ENCODE data around the gene EIPR1. TPM values are rescaled to one million over a fixed set of nuclear protein-coding genes. Genes with fewer than 3 reads are reported as not detected.

Gene EIPR1
- total and polyA plus RNA-seq, 2 experiments from 2014 or later: 17.4 to 46.3 TPM

DNA sequence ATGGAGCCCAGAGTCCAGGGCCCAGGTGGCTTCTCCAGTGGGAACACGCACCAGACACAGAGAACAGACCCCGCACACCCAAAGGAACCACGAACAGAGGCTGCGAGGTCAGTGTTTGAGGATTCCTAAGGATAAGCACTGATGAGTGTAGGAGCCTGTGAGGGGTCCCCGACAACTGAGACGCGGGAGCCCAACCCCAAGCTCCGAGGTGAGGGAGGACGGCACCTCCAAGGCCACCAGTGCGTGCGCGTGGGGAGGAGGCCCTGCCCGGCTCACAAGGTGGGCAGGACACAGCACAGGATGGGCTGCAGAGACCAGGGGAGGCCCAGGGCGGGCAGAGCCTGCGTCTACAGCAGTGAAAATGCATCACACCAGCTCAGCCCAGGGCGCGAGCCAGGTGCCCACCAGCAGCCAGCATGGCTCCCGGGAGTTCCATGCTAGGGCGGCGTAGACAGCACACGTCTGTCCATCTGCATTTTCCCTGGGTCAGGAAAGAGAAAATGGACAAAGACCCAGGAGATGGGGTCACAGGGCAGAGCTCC is 189.1 kb downstream of the EIPR1 start:
- Histone ChIP-seq H3K27ac (ENCODE audit: low read depth) (no peak overlapping the region), H4K20me1 (replicated peaks; ENCODE audit: insufficient read depth) (no peaks in the 10 kb centered on the region; the same call in 1 of the 2 replicates), H3K36me3 (ENCODE audit: insufficient read depth) (no peaks in the 10 kb centered on the region), H3K4me3 (no peak overlapping the region), H3F3A (replicated peaks; ENCODE audit: low read depth) (no peaks in the 10 kb centered on the region), H3K4me2 (no peak overlapping the region), H3K9me2 (ENCODE audit: insufficient read depth) (no peaks in the 10 kb centered on the region), H3K79me2 (replicated peaks; ENCODE audit: insufficient read depth) (no peaks in the 10 kb centered on the region), H3K27me3 (ENCODE audit: insufficient read depth) (no peaks in the 10 kb centered on the region), H2AFZ (no peak overlapping the region), H3K4me1 (ENCODE audit: insufficient read depth) (no peaks in the 10 kb centered on the region)
- Mint-ChIP-seq H3K27me3 (ENCODE audit: insufficient read depth, low read depth, poor library complexity) (peaks cover 8% of the 10 kb centered on the region), H3K9me3 (no peaks in the 10 kb centered on the region), H3K36me3 (ENCODE audit: low read depth) (peaks cover 12% of the 10 kb centered on the region; the same call in 2 of the 3 replicates), H3K27ac (no peak overlapping the region), H3K4me3 (no peak overlapping the region), H3K4me1 (no peaks in the 10 kb centered on the region)
- TF ChIP-seq EZH2 (IDR thresholded peaks at IDR 0.05; ENCODE audit: low read depth, unreplicated experiment) (no peak), NANOG (IDR thresholded peaks at IDR 0.05; ENCODE audit: borderline replicate concordance) (no peak), STAT1 (IDR thresholded peaks at IDR 0.05; ENCODE audit: unreplicated experiment) (no peak), ZNF114 (CRISPR knock-in tag; IDR thresholded peaks at IDR 0.05) (no peak)
- TF ChIP-seq, protein P1, sequence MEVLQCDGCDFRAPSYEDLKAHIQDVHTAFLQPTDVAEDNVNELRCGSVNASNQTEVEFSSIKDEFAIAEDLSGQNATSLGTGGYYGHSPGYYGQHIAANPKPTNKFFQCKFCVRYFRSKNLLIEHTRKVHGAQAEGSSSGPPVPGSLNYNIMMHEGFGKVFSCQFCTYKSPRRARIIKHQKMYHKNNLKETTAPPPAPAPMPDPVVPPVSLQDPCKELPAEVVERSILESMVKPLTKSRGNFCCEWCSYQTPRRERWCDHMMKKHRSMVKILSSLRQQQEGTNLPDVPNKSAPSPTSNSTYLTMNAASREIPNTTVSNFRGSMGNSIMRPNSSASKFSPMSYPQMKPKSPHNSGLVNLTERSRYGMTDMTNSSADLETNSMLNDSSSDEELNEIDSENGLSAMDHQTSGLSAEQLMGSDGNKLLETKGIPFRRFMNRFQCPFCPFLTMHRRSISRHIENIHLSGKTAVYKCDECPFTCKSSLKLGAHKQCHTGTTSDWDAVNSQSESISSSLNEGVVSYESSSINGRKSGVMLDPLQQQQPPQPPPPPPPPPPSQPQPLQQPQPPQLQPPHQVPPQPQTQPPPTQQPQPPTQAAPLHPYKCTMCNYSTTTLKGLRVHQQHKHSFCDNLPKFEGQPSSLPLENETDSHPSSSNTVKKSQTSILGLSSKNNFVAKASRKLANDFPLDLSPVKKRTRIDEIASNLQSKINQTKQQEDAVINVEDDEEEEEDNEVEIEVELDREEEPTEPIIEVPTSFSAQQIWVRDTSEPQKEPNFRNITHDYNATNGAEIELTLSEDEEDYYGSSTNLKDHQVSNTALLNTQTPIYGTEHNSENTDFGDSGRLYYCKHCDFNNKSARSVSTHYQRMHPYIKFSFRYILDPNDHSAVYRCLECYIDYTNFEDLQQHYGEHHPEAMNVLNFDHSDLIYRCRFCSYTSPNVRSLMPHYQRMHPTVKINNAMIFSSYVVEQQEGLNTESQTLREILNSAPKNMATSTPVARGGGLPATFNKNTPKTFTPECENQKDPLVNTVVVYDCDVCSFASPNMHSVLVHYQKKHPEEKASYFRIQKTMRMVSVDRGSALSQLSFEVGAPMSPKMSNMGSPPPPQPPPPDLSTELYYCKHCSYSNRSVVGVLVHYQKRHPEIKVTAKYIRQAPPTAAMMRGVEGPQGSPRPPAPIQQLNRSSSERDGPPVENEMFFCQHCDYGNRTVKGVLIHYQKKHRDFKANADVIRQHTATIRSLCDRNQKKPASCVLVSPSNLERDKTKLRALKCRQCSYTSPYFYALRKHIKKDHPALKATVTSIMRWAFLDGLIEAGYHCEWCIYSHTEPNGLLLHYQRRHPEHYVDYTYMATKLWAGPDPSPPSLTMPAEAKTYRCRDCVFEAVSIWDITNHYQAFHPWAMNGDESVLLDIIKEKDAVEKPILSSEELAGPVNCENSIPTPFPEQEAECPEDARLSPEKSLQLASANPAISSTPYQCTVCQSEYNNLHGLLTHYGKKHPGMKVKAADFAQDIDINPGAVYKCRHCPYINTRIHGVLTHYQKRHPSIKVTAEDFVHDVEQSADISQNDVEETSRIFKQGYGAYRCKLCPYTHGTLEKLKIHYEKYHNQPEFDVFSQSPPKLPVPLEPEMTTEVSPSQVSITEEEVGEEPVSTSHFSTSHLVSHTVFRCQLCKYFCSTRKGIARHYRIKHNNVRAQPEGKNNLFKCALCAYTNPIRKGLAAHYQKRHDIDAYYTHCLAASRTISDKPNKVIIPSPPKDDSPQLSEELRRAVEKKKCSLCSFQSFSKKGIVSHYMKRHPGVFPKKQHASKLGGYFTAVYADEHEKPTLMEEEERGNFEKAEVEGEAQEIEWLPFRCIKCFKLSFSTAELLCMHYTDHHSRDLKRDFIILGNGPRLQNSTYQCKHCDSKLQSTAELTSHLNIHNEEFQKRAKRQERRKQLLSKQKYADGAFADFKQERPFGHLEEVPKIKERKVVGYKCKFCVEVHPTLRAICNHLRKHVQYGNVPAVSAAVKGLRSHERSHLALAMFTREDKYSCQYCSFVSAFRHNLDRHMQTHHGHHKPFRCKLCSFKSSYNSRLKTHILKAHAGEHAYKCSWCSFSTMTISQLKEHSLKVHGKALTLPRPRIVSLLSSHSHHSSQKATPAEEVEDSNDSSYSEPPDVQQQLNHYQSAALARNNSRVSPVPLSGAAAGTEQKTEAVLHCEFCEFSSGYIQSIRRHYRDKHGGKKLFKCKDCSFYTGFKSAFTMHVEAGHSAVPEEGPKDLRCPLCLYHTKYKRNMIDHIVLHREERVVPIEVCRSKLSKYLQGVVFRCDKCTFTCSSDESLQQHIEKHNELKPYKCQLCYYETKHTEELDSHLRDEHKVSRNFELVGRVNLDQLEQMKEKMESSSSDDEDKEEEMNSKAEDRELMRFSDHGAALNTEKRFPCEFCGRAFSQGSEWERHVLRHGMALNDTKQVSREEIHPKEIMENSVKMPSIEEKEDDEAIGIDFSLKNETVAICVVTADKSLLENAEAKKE (CRISPR knock-in tag; IDR thresholded peaks at IDR 0.05): no peak
- TF ChIP-seq, protein P2, sequence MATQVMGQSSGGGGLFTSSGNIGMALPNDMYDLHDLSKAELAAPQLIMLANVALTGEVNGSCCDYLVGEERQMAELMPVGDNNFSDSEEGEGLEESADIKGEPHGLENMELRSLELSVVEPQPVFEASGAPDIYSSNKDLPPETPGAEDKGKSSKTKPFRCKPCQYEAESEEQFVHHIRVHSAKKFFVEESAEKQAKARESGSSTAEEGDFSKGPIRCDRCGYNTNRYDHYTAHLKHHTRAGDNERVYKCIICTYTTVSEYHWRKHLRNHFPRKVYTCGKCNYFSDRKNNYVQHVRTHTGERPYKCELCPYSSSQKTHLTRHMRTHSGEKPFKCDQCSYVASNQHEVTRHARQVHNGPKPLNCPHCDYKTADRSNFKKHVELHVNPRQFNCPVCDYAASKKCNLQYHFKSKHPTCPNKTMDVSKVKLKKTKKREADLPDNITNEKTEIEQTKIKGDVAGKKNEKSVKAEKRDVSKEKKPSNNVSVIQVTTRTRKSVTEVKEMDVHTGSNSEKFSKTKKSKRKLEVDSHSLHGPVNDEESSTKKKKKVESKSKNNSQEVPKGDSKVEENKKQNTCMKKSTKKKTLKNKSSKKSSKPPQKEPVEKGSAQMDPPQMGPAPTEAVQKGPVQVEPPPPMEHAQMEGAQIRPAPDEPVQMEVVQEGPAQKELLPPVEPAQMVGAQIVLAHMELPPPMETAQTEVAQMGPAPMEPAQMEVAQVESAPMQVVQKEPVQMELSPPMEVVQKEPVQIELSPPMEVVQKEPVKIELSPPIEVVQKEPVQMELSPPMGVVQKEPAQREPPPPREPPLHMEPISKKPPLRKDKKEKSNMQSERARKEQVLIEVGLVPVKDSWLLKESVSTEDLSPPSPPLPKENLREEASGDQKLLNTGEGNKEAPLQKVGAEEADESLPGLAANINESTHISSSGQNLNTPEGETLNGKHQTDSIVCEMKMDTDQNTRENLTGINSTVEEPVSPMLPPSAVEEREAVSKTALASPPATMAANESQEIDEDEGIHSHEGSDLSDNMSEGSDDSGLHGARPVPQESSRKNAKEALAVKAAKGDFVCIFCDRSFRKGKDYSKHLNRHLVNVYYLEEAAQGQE (IDR thresholded peaks at IDR 0.05; ENCODE audit: unreplicated experiment): no peak
- ATAC-seq (no peak; the same call in 2 of the 3 replicates), DNase-seq (ENCODE audit: low spot score) (no peak)
